DMS114 treated with DMSO at 0.1 percent for 48 hours (cell line): ENCODE data around the gene PRKAR1A.

Experiments
- DNase-seq: peaks from one replicate; lab custom pipeline; 2025; ENCODE audit not compliant: unreplicated experiment; lab: John Stamatoyannopoulos, UW

Gene PRKAR1A

GRCh38 chr17:68598545-68598961, 86.3 kb downstream of the PRKAR1A start:
- no peak for DNase-seq

- DNase-seq: no peak
Observed at GRCh38 chr17:68599091-68599490, 86.9 kb downstream of the PRKAR1A start.

GRCh38 chr17:68599552-68600066, 87.4 kb downstream of the PRKAR1A start:
- DNase-seq: no peak

- DNase-seq: no peak
Observed at GRCh38 chr17:68600067-68600930, 88.1 kb downstream of the PRKAR1A start.
